PC-9 (cell line): ENCODE measurements around the gene AADACL4.

ENCODE experiments used
- CTCF ChIP-seq: fragments of 200-600 bp; sonication (generic); conservative IDR thresholded peaks from 2 replicates; pipeline ENCODE4 v1.6.1; 2017; ENCODE audit warnings: mixed run types, antibody characterized with exemption, mild to moderate bottlenecking, moderate library complexity
- EZH2 ChIP-seq: fragments of 200-600 bp; sonication (generic); IDR thresholded peaks from 2 replicates; pipeline ENCODE4 v1.8.0; 2017; ENCODE audit warnings: antibody characterized with exemption, low read depth

- TF ChIP-seq EZH2, result no peak
- no peak for TF ChIP-seq CTCF
These were observed 806 bp upstream of the AADACL4 start for GRCh38 chr1:12643079-12643478.
